IPS DF 19.7 (cell line): Measurements from ENCODE around the gene SNTG2.
"Not testable (repeated sequence)": the region's sequence is repeated elsewhere in the genome, so short reads cannot be mapped to it uniquely, and the experiment has no call there.

ENCODE experiments used
- DNase-seq: peaks from one replicate; pipeline ENCODE4 v3.0.0-alpha.2; 2013; ENCODE audit warnings: low read depth, low spot score

The SNTG2 gene

GRCh38 chr2:1181893-1182292, 231.2 kb downstream of the SNTG2 start:
- DNase-seq, result no peak

- DNase-seq, result no peak
These were observed 232.7 kb downstream of the SNTG2 start for GRCh38 chr2:1183300-1183699.

GRCh38 chr2:1186421-1186820, 235.8 kb downstream of the SNTG2 start:
- no peak for DNase-seq

- DNase-seq, result no peak
These were observed 236.5 kb downstream of the SNTG2 start for GRCh38 chr2:1187189-1187588.

GRCh38 chr2:1192121-1192520, 241.5 kb downstream of the SNTG2 start:
- no peak for DNase-seq

GRCh38 chr2:1193801-1194200, 243.2 kb downstream of the SNTG2 start:
- no peak for DNase-seq

- DNase-seq, result no peak
These were observed 253.1 kb downstream of the SNTG2 start for GRCh38 chr2:1203772-1204171.

GRCh38 chr2:1205853-1206252, 255.2 kb downstream of the SNTG2 start:
- DNase-seq, result no peak

GRCh38 chr2:1207962-1208510, 257.4 kb downstream of the SNTG2 start:
- no peak for DNase-seq

GRCh38 chr2:1208522-1208921, 257.9 kb downstream of the SNTG2 start:
- DNase-seq, result no peak

GRCh38 chr2:1209246-1209645, 258.6 kb downstream of the SNTG2 start:
- no peak for DNase-seq

GRCh38 chr2:1209761-1210160, 259.1 kb downstream of the SNTG2 start:
- no peak for DNase-seq

- DNase-seq, result no peak
These were observed 259.7 kb downstream of the SNTG2 start for GRCh38 chr2:1210352-1210751.

- no peak for DNase-seq
These were observed 269.4 kb downstream of the SNTG2 start for GRCh38 chr2:1219901-1220573.

- DNase-seq, result no peak
These were observed 271.4 kb downstream of the SNTG2 start for GRCh38 chr2:1222056-1222455.

- no peak for DNase-seq
These were observed 273.1 kb downstream of the SNTG2 start for GRCh38 chr2:1223791-1224190.

- DNase-seq, result no peak
These were observed 274.3 kb downstream of the SNTG2 start for GRCh38 chr2:1224901-1225300.

GRCh38 chr2:1226766-1227165, 276.1 kb downstream of the SNTG2 start:
- no peak for DNase-seq

GRCh38 chr2:1227274-1227900, 276.7 kb downstream of the SNTG2 start:
- DNase-seq, result no peak

GRCh38 chr2:1229596-1229995, 278.9 kb downstream of the SNTG2 start:
- DNase-seq, result not testable (repeated sequence)

- DNase-seq, result no peak
These were observed 279.7 kb downstream of the SNTG2 start for GRCh38 chr2:1230155-1230893.

- no peak for DNase-seq
These were observed 280.9 kb downstream of the SNTG2 start for GRCh38 chr2:1231466-1232063.
